AG04450 (cell line): ENCODE data around the gene CARMIL1. TPM values are rescaled to one million over a fixed set of nuclear protein-coding genes. Genes with fewer than 3 reads are reported as not detected.

Source experiments
- CTCF ChIA-PET: fragments of 300-600, 350-600 bp; formaldehyde crosslinking; extraction: SDS; loops from one replicate; lab custom pipeline; 2022; ENCODE audit warnings: antibody characterized with exemption, inconsistent platforms; lab: Charles Lee
- POLR2A ChIA-PET: fragments of 350-600 bp; formaldehyde crosslinking; extraction: SDS; loops from one replicate; lab custom pipeline; 2021; ENCODE audit warnings: antibody characterized with exemption, inconsistent platforms; lab: Yijun Ruan, JAX
- DNase-seq: peaks from one replicate; pipeline ENCODE4 v3.0.0-alpha.2; 2011; ENCODE audit warnings: low read depth, low spot score
- H3K27ac ChIP-seq: one replicate; pipeline ENCODE4 v1.5.1; 2012; ENCODE audit warnings: low read depth, low read length, control low read depth
- H3K27me3 ChIP-seq: one replicate; pipeline ENCODE4 v1.6.0; 2012; ENCODE audit warnings: low read length; ENCODE audit not compliant: control insufficient read depth, insufficient read depth
- H3K4me3 ChIP-seq: 2 replicates; pipeline ENCODE4 v1.5.1; 2011; ENCODE audit warnings: mild to moderate bottlenecking, low read depth, low read length, control low read depth
- H3K9me3 ChIP-seq: 2 replicates; pipeline ENCODE4 v1.5.1; 2012; ENCODE audit warnings: low read length; ENCODE audit not compliant: control insufficient read depth, insufficient read depth
- CTCF ChIP-seq: IDR thresholded peaks from 2 replicates; pipeline ENCODE4 v1.5.1; 2011; ENCODE audit warnings: low read depth, low read length, control low read depth, inconsistent platforms
- polyA plus RNA-seq: library from polyadenylated mRNA; depleted of rRNA; stranded (reverse); fragments of >200 nt; gene quantifications from 2 replicates; pipeline ENCODE4 v1.2.3, GENCODE V29; 2011

Gene CARMIL1
- polyA plus RNA-seq, 1 experiment, result 0.55 TPM

GRCh38 chr6:25401711-25402110, 122.5 kb downstream of the CARMIL1 start:
- no peak for TF ChIP-seq CTCF
- Histone ChIP-seq H3K9me3 (no peaks in the 10 kb centered on the region), H3K4me3 (no peak overlapping the region), H3K27me3 (no peaks in the 10 kb centered on the region), H3K27ac (no peak overlapping the region)
- ChIA-PET POLR2A (no interaction called here), CTCF (interaction anchor here (2.8 kb wide), 1 partner anchor 136 kb away, joined by 8 read pairs; no protein-coding TSS in a partner anchor)
- DNase-seq, result no peak

- ChIA-PET POLR2A (no interaction called here), CTCF (interaction anchor here (2.8 kb wide), 1 partner anchor 136 kb away, joined by 8 read pairs; no protein-coding TSS in a partner anchor)
- DNase-seq, result no peak
- no peaks in the 10 kb centered on the region for H3K9me3 ChIP-seq
- H3K27ac ChIP-seq, result no peak overlapping the region
- H3K4me3 ChIP-seq, result no peak overlapping the region
- no peak for TF ChIP-seq CTCF
- H3K27me3 ChIP-seq, result no peaks in the 10 kb centered on the region
Measured at GRCh38 chr6:25402125-25402524, 123.0 kb downstream of the CARMIL1 start.

- POLR2A ChIA-PET, result no interaction called here
- H3K9me3 ChIP-seq, result no peaks in the 10 kb centered on the region
- no peak for DNase-seq
- no peaks in the 10 kb centered on the region for H3K27me3 ChIP-seq
- no peak for TF ChIP-seq CTCF
- CTCF ChIA-PET, result interaction anchor here (0.7 to 2.8 kb wide), 2 partner anchors 137 to 181 kb away, joined by 3 to 8 read pairs; no protein-coding TSS in a partner anchor
- H3K4me3 ChIP-seq, result no peak overlapping the region
- no peak overlapping the region for H3K27ac ChIP-seq
Measured at GRCh38 chr6:25403150-25403549, 124.0 kb downstream of the CARMIL1 start.

GRCh38 chr6:25404091-25404490, 124.9 kb downstream of the CARMIL1 start:
- Histone ChIP-seq H3K4me3 (no peak overlapping the region), H3K9me3 (no peaks in the 10 kb centered on the region), H3K27me3 (no peaks in the 10 kb centered on the region), H3K27ac (no peak overlapping the region)
- TF ChIP-seq CTCF, result no peak
- ChIA-PET POLR2A (no interaction called here), CTCF (interaction anchor here (2.8 kb wide), 1 partner anchor 138 kb away, joined by 8 read pairs; no protein-coding TSS in a partner anchor)
- no peak for DNase-seq

- no peak for TF ChIP-seq CTCF
- ChIA-PET CTCF (interaction anchor here (1.1 kb wide), 1 partner anchor 139 kb away, joined by 5 read pairs; no protein-coding TSS in a partner anchor), POLR2A (no interaction called here)
- Histone ChIP-seq H3K9me3 (no peaks in the 10 kb centered on the region), H3K27me3 (no peaks in the 10 kb centered on the region), H3K4me3 (no peak overlapping the region), H3K27ac (no peak overlapping the region)
- DNase-seq, result no peak
Measured at GRCh38 chr6:25404693-25405169, 125.6 kb downstream of the CARMIL1 start.
